GM19455 (cell line): ENCODE measurements around the gene ADCY9.
"Not testable (repeated sequence)": the region's sequence is repeated elsewhere in the genome, so short reads cannot be mapped to it uniquely, and the experiment has no call there.

Experiments used
- ATAC-seq: cut with Tn5 transposase; IDR thresholded peaks from one replicate; pipeline ENCODE4 v1.9.1; 2021; ENCODE audit not compliant: unreplicated experiment

Gene ADCY9

GRCh38 chr16:3953728-3954410, 162.4 kb downstream of the ADCY9 start:
- no peak for ATAC-seq

- ATAC-seq = no peak
Measured at GRCh38 chr16:3952737-3953131, 163.5 kb downstream of the ADCY9 start.

- no peak for ATAC-seq
Measured at GRCh38 chr16:3951861-3952736, 164.1 kb downstream of the ADCY9 start.

- ATAC-seq = not testable (repeated sequence)
Measured at GRCh38 chr16:3951380-3951779, 164.9 kb downstream of the ADCY9 start.

- ATAC-seq = no peak
Measured at GRCh38 chr16:3950343-3951193, 165.7 kb downstream of the ADCY9 start.

GRCh38 chr16:3949946-3950342, 166.3 kb downstream of the ADCY9 start:
- no peak for ATAC-seq

GRCh38 chr16:3949287-3949686, 167.0 kb downstream of the ADCY9 start:
- ATAC-seq = no peak

- no peak for ATAC-seq
Measured at GRCh38 chr16:3948378-3948995, 167.8 kb downstream of the ADCY9 start.

- no peak for ATAC-seq
Measured at GRCh38 chr16:3946604-3947180, 169.6 kb downstream of the ADCY9 start.

- no peak for ATAC-seq
Measured at GRCh38 chr16:3945751-3946603, 170.3 kb downstream of the ADCY9 start.

GRCh38 chr16:3944457-3944856, 171.8 kb downstream of the ADCY9 start:
- not testable (repeated sequence) for ATAC-seq

GRCh38 chr16:3942146-3942545, 174.1 kb downstream of the ADCY9 start:
- not testable (repeated sequence) for ATAC-seq

GRCh38 chr16:3938843-3939624, 177.2 kb downstream of the ADCY9 start:
- no peak for ATAC-seq

- ATAC-seq = no peak
Measured at GRCh38 chr16:3938471-3938842, 177.8 kb downstream of the ADCY9 start.

- ATAC-seq = no peak
Measured at GRCh38 chr16:3937066-3937875, 179.0 kb downstream of the ADCY9 start.

- ATAC-seq = no peak
Measured at GRCh38 chr16:3935921-3936320, 180.3 kb downstream of the ADCY9 start.

GRCh38 chr16:3934491-3935181, 181.6 kb downstream of the ADCY9 start:
- ATAC-seq = no peak
